HG02588 (cell line): Measurements from ENCODE around the gene IL1F10.

Experiments
- ATAC-seq: cut with Tn5 transposase; IDR thresholded peaks from one replicate; pipeline ENCODE4 v1.9.1; 2021; ENCODE audit warnings: mild to moderate bottlenecking, moderate library complexity; ENCODE audit not compliant: unreplicated experiment

IL1F10 gene

GRCh38 chr2:113067681-113068080 is at the start of gene IL1F10:
Gene IL1F10, plus strand, starts transcription at chr2:113067970. Its CDS starts 4,769 bp downstream, at chr2:113072739.
- no peak for ATAC-seq

DNA sequence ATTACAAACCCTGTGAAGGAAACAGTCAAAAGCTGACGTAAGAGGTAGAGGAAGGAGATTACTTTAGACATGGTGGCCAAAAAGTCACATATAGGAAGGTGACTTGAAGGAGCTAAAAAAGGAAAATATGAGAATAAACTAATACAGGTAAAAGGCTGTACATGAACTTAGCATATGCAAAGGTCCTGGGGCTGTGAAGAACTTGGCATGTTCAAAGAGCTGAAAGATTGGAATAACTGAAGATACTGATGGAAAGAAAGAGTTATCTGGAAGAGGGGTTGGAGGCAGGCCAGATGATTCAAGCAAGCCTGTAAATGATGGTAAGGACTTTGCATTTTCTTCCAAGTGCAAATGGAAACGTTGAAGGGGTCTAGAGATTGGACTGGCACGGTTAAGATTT is 49.3 kb upstream of the IL1F10 start:
- no peak for ATAC-seq

GRCh38 chr2:113021312-113021711 is 46.5 kb upstream of the IL1F10 start:
- ATAC-seq = no peak

GRCh38 chr2:113024764-113025163 is 43.0 kb upstream of the IL1F10 start:
- ATAC-seq = no peak

GRCh38 chr2:113025737-113026136 is 42.0 kb upstream of the IL1F10 start:
- ATAC-seq = no peak

- no peak for ATAC-seq
Observed at GRCh38 chr2:113027691-113028090, 40.1 kb upstream of the IL1F10 start.

- no peak for ATAC-seq
Observed at GRCh38 chr2:113028112-113028511, 39.7 kb upstream of the IL1F10 start.

GRCh38 chr2:113032737-113033136 is 35.0 kb upstream of the IL1F10 start:
- ATAC-seq = no peak

DNA sequence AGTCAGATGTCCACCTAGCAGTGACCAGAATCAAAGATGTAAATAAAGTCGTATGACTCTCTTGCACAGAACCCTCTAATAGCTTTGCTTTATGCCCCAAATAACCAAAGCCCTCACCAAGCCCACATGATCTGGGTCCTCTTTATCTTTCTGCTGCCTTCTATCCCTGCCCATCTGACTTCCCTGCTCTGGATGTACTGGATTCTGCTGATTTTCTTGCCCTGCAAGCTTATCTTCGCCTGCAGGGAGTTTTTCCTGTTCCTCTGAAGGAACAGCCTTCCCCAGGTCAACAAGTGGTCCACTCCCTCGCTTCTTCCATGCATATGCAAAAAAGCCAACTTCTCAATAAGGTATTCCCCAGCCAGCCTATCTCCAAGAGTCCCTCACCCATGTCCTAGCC is 33.8 kb upstream of the IL1F10 start:
- ATAC-seq = no peak

DNA sequence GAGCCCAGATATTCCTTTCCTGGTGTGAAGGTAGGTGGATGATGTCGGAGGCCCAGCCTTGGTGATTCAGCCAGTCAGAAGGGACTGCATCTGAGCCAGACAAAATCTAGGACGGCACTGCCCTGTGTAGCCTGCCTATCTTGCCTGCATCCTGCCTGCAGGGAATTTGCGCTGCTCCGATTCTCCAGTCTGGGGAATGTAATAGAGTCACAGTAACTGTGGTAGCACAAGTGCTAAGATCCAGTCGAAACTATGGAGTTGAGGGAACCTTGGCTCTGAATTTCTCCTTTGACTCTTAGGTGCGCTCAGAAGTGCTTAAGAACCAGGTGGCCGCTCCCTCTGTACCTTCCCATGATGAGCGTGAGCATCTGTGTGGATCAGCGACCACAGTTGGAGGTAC is 31.0 kb upstream of the IL1F10 start:
- ATAC-seq = no peak

DNA sequence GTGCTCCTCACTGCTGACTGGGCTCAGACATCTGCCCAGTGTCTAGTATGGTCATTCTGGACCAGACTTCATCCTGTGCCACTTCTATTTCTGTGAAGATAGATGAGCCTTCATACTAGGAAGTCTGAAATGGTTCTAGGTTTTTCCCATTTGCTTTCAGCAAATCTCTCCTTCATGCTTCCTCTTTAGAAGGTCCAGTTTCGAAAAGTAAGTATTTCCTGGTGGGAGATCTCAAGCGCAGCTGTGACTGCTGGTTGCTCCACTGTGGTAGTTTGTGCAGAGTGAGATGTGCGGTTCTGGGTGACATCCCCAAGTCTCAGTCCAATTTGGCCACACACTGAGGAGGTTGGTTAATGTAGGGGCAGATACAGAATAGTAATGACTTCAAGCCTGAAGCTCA is 29.5 kb upstream of the IL1F10 start:
- no peak for ATAC-seq

DNA sequence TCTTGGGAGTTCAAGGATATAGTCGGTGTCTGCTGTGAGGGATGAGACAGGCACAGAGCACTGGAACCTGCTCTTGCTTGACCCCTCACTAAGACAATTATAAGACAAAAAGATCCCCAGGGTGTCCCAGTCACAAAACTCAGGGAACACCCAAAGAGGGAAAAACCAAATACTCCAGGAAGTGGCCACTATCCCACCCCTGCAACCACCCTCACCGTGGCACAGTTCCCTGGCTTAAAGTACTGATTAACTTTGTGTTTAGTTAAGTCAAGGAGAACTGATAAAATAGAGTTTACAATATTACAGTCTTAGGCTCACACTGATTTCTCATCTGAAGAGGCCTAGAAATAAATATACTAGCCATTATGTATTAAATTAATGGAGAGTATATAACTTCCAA is 28.6 kb upstream of the IL1F10 start:
- ATAC-seq = no peak

GRCh38 chr2:113039719-113040118 is 28.1 kb upstream of the IL1F10 start:
- no peak for ATAC-seq

DNA sequence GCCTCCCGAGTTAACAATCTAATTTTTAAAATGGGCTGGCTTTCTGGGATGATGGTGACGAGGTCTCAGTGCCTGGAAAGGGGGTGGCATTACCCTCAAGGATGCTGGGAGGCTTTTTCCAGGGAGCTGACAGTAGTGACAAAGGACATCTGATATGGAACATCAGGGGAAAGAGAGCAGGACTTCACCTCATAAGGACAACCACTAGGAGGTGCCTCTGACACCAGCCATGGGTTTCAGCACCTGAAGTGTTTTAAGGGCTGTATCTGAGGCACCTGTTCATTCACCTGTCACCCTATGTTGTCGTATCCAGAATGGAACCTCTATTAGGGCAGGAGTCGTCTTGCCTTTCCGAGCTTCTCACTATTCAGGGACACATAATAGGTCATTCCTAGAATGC is 25.9 kb upstream of the IL1F10 start:
- no peak for ATAC-seq

- no peak for ATAC-seq
Observed at GRCh38 chr2:113046465-113046864, 21.3 kb upstream of the IL1F10 start.

GRCh38 chr2:113050921-113051895 is 16.6 kb upstream of the IL1F10 start:
- ATAC-seq = no peak

GRCh38 chr2:113052396-113052917 is 15.3 kb upstream of the IL1F10 start, which contains the start of gene IL36B:
Gene IL36B, minus strand, starts transcription at chr2:113052867.
- ATAC-seq = no peak

- no peak for ATAC-seq
Observed at GRCh38 chr2:113053666-113054065, 14.1 kb upstream of the IL1F10 start.

DNA sequence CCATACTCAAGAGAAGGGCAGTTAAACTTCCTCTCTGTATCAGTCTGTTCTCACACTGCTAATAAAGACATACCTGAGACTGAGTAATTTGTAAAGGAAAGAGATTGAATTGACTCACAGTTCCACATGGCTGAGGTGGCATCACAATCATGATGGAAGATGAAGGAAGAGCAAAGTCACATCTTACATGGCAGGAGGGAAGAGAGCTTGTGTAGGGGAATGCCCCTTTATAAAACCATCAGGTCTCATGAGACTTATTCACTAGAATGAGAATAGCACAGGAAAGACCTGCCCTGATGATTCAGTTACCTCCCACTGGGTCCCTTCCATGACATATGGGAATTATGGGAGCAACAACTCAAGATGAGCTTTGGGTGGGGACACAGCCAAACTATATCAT is 13.7 kb upstream of the IL1F10 start:
- no peak for ATAC-seq

DNA sequence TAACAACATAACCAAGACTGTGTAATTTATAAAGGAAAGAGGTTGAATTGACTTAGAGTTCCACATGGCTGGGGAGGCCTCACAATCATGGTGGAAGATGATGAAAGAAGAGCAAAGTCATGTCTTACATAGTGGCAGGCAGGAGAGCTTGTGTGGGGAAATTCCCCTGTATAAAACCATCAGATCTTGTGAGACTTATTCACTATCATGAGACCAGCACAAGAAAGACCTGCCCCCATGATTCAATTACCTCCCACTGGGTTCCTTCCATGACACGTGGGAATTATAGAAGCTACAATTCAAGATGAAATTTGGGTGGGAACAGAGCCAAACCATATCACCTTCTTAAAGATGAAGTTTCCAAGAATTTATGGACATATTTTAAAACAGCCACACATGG is 11.2 kb upstream of the IL1F10 start:
- no peak for ATAC-seq

DNA sequence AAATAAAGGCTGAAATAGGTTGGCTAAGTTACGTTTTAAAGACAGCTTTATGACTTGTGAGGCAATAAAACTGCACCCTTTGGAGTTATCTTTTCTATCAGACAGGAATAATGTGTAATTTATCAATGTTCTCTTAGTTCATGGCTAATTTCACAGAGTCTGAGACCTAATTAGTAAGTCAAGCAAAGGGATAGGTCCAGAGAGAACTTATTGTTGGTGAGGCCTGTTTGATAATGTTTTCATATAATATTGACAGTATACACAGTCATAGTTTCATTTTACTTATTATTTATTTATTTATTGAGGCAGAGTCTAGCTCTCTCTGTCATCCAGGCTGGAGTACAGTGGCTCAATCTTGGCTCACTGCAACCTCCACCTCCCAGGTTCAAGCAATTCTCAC is 10.7 kb upstream of the IL1F10 start:
- ATAC-seq = no peak

GRCh38 chr2:113058411-113058994 is 9.3 kb upstream of the IL1F10 start:
- no peak for ATAC-seq
